Neural cell (in vitro differentiated cells): ENCODE results near the gene R3HDM4. TPM values are rescaled to one million over a fixed set of nuclear protein-coding genes. Genes with fewer than 3 reads are reported as not detected.

ENCODE experiments used
- H2AFZ ChIP-seq: fragments of 200-600, 300-800 bp; sonication (generic), shearing (Covaris generic); 2 replicates; pipeline ENCODE4 v1.6.0; 2014; ENCODE audit warnings: low read depth, mild to moderate bottlenecking, antibody characterized with exemption, low read length, moderate library complexity
- H3F3A ChIP-seq: fragments of 200-600 bp; shearing (Covaris generic); 2 replicates; pipeline ENCODE4 v1.6.1; 2016; ENCODE audit warnings: mild to moderate bottlenecking, moderate library complexity, mixed read lengths, antibody characterized with exemption, low read length; ENCODE audit not compliant: insufficient read depth, poor library complexity, severe bottlenecking
- H3K27ac ChIP-seq: fragments of 200-600, 300-800 bp; sonication (generic), shearing (Covaris generic); 2 replicates; pipeline ENCODE4 v1.5.1; 2014; ENCODE audit warnings: mild to moderate bottlenecking, low read length, moderate library complexity
- H3K27me3 ChIP-seq: fragments of 300-800, 200-600 bp; sonication (generic), shearing (Covaris generic); 2 replicates; pipeline ENCODE4 v1.6.0; 2014; ENCODE audit warnings: mild to moderate bottlenecking, low read depth, low read length, moderate library complexity; ENCODE audit not compliant: insufficient read depth
- H3K36me3 ChIP-seq: fragments of 300-800, 200-600 bp; sonication (generic), shearing (Covaris generic); 2 replicates; pipeline ENCODE4 v1.5.1; 2014; ENCODE audit warnings: mild to moderate bottlenecking, antibody characterized with exemption, low read length, moderate library complexity; ENCODE audit not compliant: insufficient read depth
- H3K4me2 ChIP-seq: fragments of 300-800, 200-600 bp; sonication (generic), shearing (Covaris generic); 2 replicates; pipeline ENCODE4 v1.6.0; 2014; ENCODE audit warnings: mild to moderate bottlenecking, low read length
- H3K4me3 ChIP-seq: fragments of 300-800, 200-600 bp; sonication (generic), shearing (Covaris generic); 2 replicates; pipeline ENCODE4 v1.5.1; 2014; ENCODE audit warnings: mild to moderate bottlenecking, low read length, moderate library complexity
- H3K79me2 ChIP-seq: fragments of 200-600 bp; shearing (Covaris generic); replicated peaks from 2 replicates; pipeline ENCODE4 v1.6.0; 2014; ENCODE audit warnings: mild to moderate bottlenecking, low read length, moderate library complexity; ENCODE audit not compliant: insufficient read depth
- H3K9ac ChIP-seq: fragments of 300-800, 200-600 bp; sonication (generic), shearing (Covaris generic); 2 replicates; pipeline ENCODE4 v1.6.1; 2016; ENCODE audit warnings: mild to moderate bottlenecking, low read length, mixed read lengths
- H3K9me2 ChIP-seq: fragments of 200-600 bp; shearing (Covaris generic); 2 replicates; pipeline ENCODE4 v1.6.1; 2016; ENCODE audit warnings: mild to moderate bottlenecking, low read length, mixed read lengths; ENCODE audit not compliant: insufficient read depth
- H3K9me3 ChIP-seq: fragments of 200-600, 300-800 bp; sonication (generic), shearing (Covaris generic); 2 replicates; pipeline ENCODE4 v1.6.1; 2016; ENCODE audit warnings: mild to moderate bottlenecking, mixed run types, low read length, moderate library complexity, mixed read lengths
- H4K20me1 ChIP-seq: fragments of 200-600 bp; shearing (Covaris generic); 2 replicates; pipeline ENCODE4 v1.6.1; 2016; ENCODE audit warnings: mild to moderate bottlenecking, mixed run types; ENCODE audit not compliant: insufficient read depth
- RAD21 ChIP-seq: fragments of 450-650 bp; conservative IDR thresholded peaks from 2 replicates; pipeline ENCODE4 v1.6.1; 2014; ENCODE audit warnings: antibody characterized with exemption, mild to moderate bottlenecking, moderate library complexity
- polyA plus RNA-seq: library from polyadenylated mRNA; depleted of rRNA; stranded (reverse); fragments of >200 nt; gene quantifications from 2 replicates; pipeline ENCODE4 v1.2.3, GENCODE V29; 2014
- small RNA-seq, 3 experiments: library from RNA; depleted of rRNA; stranded (forward); fragments of <200 nt; gene quantifications; one replicate each; pipeline ENCODE3, GENCODE V24; 2012

R3HDM4 gene
- polyA plus RNA-seq, 1 donor from 2014 or later: 51.2 TPM

GRCh38 chr19:848386-848921 is 64.6 kb downstream of the R3HDM4 start:
- Histone ChIP-seq H2AFZ (no peak overlapping the region), H3F3A (no peaks in the 10 kb centered on the region), H3K9me3 (no peaks in the 10 kb centered on the region), H3K4me2 (no peak overlapping the region), H3K27ac (no peak overlapping the region), H3K79me2 (no peaks in the 10 kb centered on the region), H3K9ac (no peak overlapping the region), H3K36me3 (no peaks in the 10 kb centered on the region), H3K9me2 (no peaks in the 10 kb centered on the region), H3K4me3 (no peak overlapping the region), H3K27me3 (peaks cover 5% of the 10 kb centered on the region), H4K20me1 (no peaks in the 10 kb centered on the region)
- no peak for TF ChIP-seq RAD21

Small RNA genes lying within 50 kb of the gene (small RNA-seq; reads per million reads assigned to genes)
- 2.3 to 18.6 (median 3.6) reads per million in 3 experiments for gene RNU6-9

Other genes with a start within 250 kb of the R3HDM4 start
- 3.1 and 6.6 TPM in 2 replicates for gene FSTL3, start 236.8 kb downstream of the R3HDM4 start, polyA plus RNA-seq
- gene PRSS57, start 217.8 kb downstream of the R3HDM4 start, polyA plus RNA-seq: not detected in 2 replicates
- gene PALM, start 204.3 kb downstream of the R3HDM4 start, polyA plus RNA-seq: 74.8 and 87.3 TPM in 2 replicates
- 0.24 and 0.98 TPM in 2 replicates for gene MISP, start 162.1 kb downstream of the R3HDM4 start, polyA plus RNA-seq
- gene PTBP1, start 115.8 kb downstream of the R3HDM4 start, polyA plus RNA-seq: 27.3 and 39.0 TPM in 2 replicates
- gene PLPPR3, start 91.3 kb downstream of the R3HDM4 start, polyA plus RNA-seq: 239 and 275 TPM in 2 replicates
- gene AZU1, start 85.4 kb downstream of the R3HDM4 start, polyA plus RNA-seq: 1.0 and 1.1 TPM in 2 replicates
- 0.54 TPM in 1 of 2 replicates, not detected in the other for gene PRTN3, start 72.2 kb downstream of the R3HDM4 start, polyA plus RNA-seq
- not detected in 2 replicates for gene ELANE, start 60.9 kb downstream of the R3HDM4 start, polyA plus RNA-seq
- gene CFD, start 53.6 kb downstream of the R3HDM4 start, polyA plus RNA-seq: 3.8 and 5.3 TPM in 2 replicates
- 13.3 and 17.0 TPM in 2 replicates for gene MED16, start 20.0 kb downstream of the R3HDM4 start, polyA plus RNA-seq
- gene RNU6-9, start 19.7 kb downstream of the R3HDM4 start, polyA plus RNA-seq: not detected in 2 replicates
- 0.76 and 5.4 TPM in 2 replicates for gene KISS1R, start 4.1 kb upstream of the R3HDM4 start, polyA plus RNA-seq
- gene ARID3A, start 12.8 kb upstream of the R3HDM4 start, polyA plus RNA-seq: 5.7 and 11.4 TPM in 2 replicates
- gene WDR18, start 71.1 kb upstream of the R3HDM4 start, polyA plus RNA-seq: 64.9 and 90.1 TPM in 2 replicates
- 0.46 and 5.0 TPM in 2 replicates for gene GRIN3B, start 87.2 kb upstream of the R3HDM4 start, polyA plus RNA-seq
- gene TMEM259, start 107.9 kb upstream of the R3HDM4 start, polyA plus RNA-seq: 176 and 208 TPM in 2 replicates
- gene RNU6-2, start 108.3 kb upstream of the R3HDM4 start, polyA plus RNA-seq: not detected in 2 replicates
- 42.8 and 45.3 TPM in 2 replicates for gene CNN2, start 113.4 kb upstream of the R3HDM4 start, polyA plus RNA-seq
- gene ABCA7, start 126.9 kb upstream of the R3HDM4 start, polyA plus RNA-seq: 51.8 and 75.2 TPM in 2 replicates
- gene ARHGAP45, start 153.9 kb upstream of the R3HDM4 start, polyA plus RNA-seq: 2.8 and 3.3 TPM in 2 replicates
- 168 and 172 TPM in 2 replicates for gene POLR2E, start 182.2 kb upstream of the R3HDM4 start, polyA plus RNA-seq
- 713 and 812 TPM in 2 replicates for gene GPX4, start 190.8 kb upstream of the R3HDM4 start, polyA plus RNA-seq